Fibroblast of mammary gland (primary cell): ENCODE measurements around the gene RTKN2.

Experiments used
- DNase-seq: peaks from one replicate; pipeline ENCODE4 v3.0.0-alpha.2; 2010; ENCODE audit warnings: low read depth
- H3K4me3 ChIP-seq: 2 replicates; pipeline ENCODE4 v1.5.1; 2011; ENCODE audit warnings: low read depth, mild to moderate bottlenecking, low read length, moderate library complexity; ENCODE audit not compliant: control insufficient read depth
- CTCF ChIP-seq: conservative IDR thresholded peaks from 2 replicates; pipeline ENCODE4 v1.5.1; 2011; ENCODE audit warnings: low read depth, low read length, inconsistent platforms; ENCODE audit not compliant: control insufficient read depth, insufficient read depth

Gene RTKN2

GRCh38 chr10:62133618-62134017, 135.0 kb downstream of the RTKN2 start:
- no peak overlapping the region for H3K4me3 ChIP-seq
- no peak for DNase-seq
- no peak for TF ChIP-seq CTCF
